Measurements from ENCODE around the gene ZIK1.

Gene ZIK1

GRCh38 chr19:57583521-57584416 lies at the start of gene ZIK1:
ZIK1 (plus strand) TSS chr19:57584145; CDS start chr19:57584357, 212 bp downstream.
- no peak for TF ChIP-seq RAD21 (IDR thresholded peaks at IDR 0.05; ENCODE audit: low read depth)
- no peak for TF ChIP-seq MAX (IDR thresholded peaks at IDR 0.05)
- TF ChIP-seq YY1 (IDR thresholded peaks at IDR 0.05; ENCODE audit: low read depth) = no peak
- no peak for TF ChIP-seq ZBTB7A (IDR thresholded peaks at IDR 0.05; ENCODE audit: low read depth)
- no peak for TF ChIP-seq TAF1 (IDR thresholded peaks at IDR 0.05; ENCODE audit: low read depth)
- TF ChIP-seq CEBPB (IDR thresholded peaks at IDR 0.05) = no peak
- TF ChIP-seq REST (IDR thresholded peaks at IDR 0.05; ENCODE audit: low read depth) = no peak
- no peak for TF ChIP-seq EGR1 (IDR thresholded peaks at IDR 0.05)
- no peak for TF ChIP-seq TEAD4 (IDR thresholded peaks at IDR 0.05)
- no peak for TF ChIP-seq CREB1 (IDR thresholded peaks at IDR 0.05; ENCODE audit: low read depth)
- no peak for TF ChIP-seq TCF12 (IDR thresholded peaks at IDR 0.05; ENCODE audit: low read depth)
- no peak for TF ChIP-seq NFIC (IDR thresholded peaks at IDR 0.05)
- no peak for TF ChIP-seq FOXM1 (IDR thresholded peaks at IDR 0.05; ENCODE audit: borderline replicate concordance, low read depth)
- TF ChIP-seq USF1 (IDR thresholded peaks at IDR 0.05) = no peak
- no peak for TF ChIP-seq EP300 (IDR thresholded peaks at IDR 0.05; ENCODE audit: borderline replicate concordance)

- no peak for TF ChIP-seq RAD21 (IDR thresholded peaks at IDR 0.05; ENCODE audit: low read depth)
- TF ChIP-seq USF1 (IDR thresholded peaks at IDR 0.05) = no peak; the same call in 1 of the 2 replicates
- no peak for TF ChIP-seq TEAD4 (IDR thresholded peaks at IDR 0.05)
- TF ChIP-seq TAF1 (IDR thresholded peaks at IDR 0.05; ENCODE audit: low read depth) = no peak
- TF ChIP-seq EP300 (IDR thresholded peaks at IDR 0.05; ENCODE audit: borderline replicate concordance) = no peak
- no peak for TF ChIP-seq EGR1 (IDR thresholded peaks at IDR 0.05)
- TF ChIP-seq FOXM1 (IDR thresholded peaks at IDR 0.05; ENCODE audit: borderline replicate concordance, low read depth) = no peak
- no peak for TF ChIP-seq MAX (IDR thresholded peaks at IDR 0.05)
- TF ChIP-seq TCF12 (IDR thresholded peaks at IDR 0.05; ENCODE audit: low read depth) = no peak
- TF ChIP-seq CREB1 (IDR thresholded peaks at IDR 0.05; ENCODE audit: low read depth) = no peak
- no peak for TF ChIP-seq NFIC (IDR thresholded peaks at IDR 0.05)
- TF ChIP-seq YY1 (IDR thresholded peaks at IDR 0.05; ENCODE audit: low read depth) = no peak
- TF ChIP-seq ZBTB7A (IDR thresholded peaks at IDR 0.05; ENCODE audit: low read depth) = no peak
- no peak for TF ChIP-seq REST (IDR thresholded peaks at IDR 0.05; ENCODE audit: low read depth)
- no peak for TF ChIP-seq CEBPB (IDR thresholded peaks at IDR 0.05)
These were observed 45.9 kb upstream of the ZIK1 start for GRCh38 chr19:57537953-57538547.

- TF ChIP-seq TEAD4 (IDR thresholded peaks at IDR 0.05) (no peak), FOXM1 (IDR thresholded peaks at IDR 0.05; ENCODE audit: borderline replicate concordance, low read depth) (no peak), CREB1 (IDR thresholded peaks at IDR 0.05; ENCODE audit: low read depth) (no peak), TAF1 (IDR thresholded peaks at IDR 0.05; ENCODE audit: low read depth) (no peak), REST (IDR thresholded peaks at IDR 0.05; ENCODE audit: low read depth) (no peak), EP300 (IDR thresholded peaks at IDR 0.05; ENCODE audit: borderline replicate concordance) (no peak), USF1 (IDR thresholded peaks at IDR 0.05) (no peak), RAD21 (IDR thresholded peaks at IDR 0.05; ENCODE audit: low read depth) (no peak), MAX (IDR thresholded peaks at IDR 0.05) (no peak)
These were observed 37.4 kb upstream of the ZIK1 start for GRCh38 chr19:57546513-57546912.
